Measurements from ENCODE around the gene OR2T2.
"Not testable (repeated sequence)": the region's sequence is repeated elsewhere in the genome, so short reads cannot be mapped to it uniquely, and the experiment has no call there.

The OR2T2 gene

GRCh38 chr1:248450466-248451145 is 5.2 kb downstream of the OR2T2 start:
- not testable (repeated sequence) for DNase-seq

GRCh38 chr1:248453619-248454018 is 8.2 kb downstream of the OR2T2 start:
- not testable (repeated sequence) for DNase-seq

GRCh38 chr1:248455045-248455444 is 9.6 kb downstream of the OR2T2 start:
- DNase-seq: not testable (repeated sequence)

- not testable (repeated sequence) for DNase-seq
These were observed 11.2 kb downstream of the OR2T2 start for GRCh38 chr1:248456635-248457034.

GRCh38 chr1:248459117-248459516 is 13.7 kb downstream of the OR2T2 start:
- not testable (repeated sequence) for DNase-seq

GRCh38 chr1:248471154-248471553 is 25.7 kb downstream of the OR2T2 start:
- DNase-seq: no peak

GRCh38 chr1:248472111-248472510 is 26.7 kb downstream of the OR2T2 start:
- not testable (repeated sequence) for DNase-seq

GRCh38 chr1:248473051-248473450 is 27.6 kb downstream of the OR2T2 start, which contains the start of gene OR2T3:
OR2T3 (plus strand) TSS chr1:248473351; CDS start chr1:248473351, 0 bp downstream.
- DNase-seq: not testable (repeated sequence)

- DNase-seq: not testable (repeated sequence)
These were observed 30.2 kb downstream of the OR2T2 start for GRCh38 chr1:248475660-248476059.

- DNase-seq: not testable (repeated sequence)
These were observed 36.5 kb downstream of the OR2T2 start for GRCh38 chr1:248481686-248482579.

GRCh38 chr1:248488289-248488688 is 42.9 kb downstream of the OR2T2 start, which contains the start of gene OR2T5:
OR2T5 (plus strand) TSS chr1:248488589; CDS start chr1:248488589, 0 bp downstream.
- not testable (repeated sequence) for DNase-seq

- not testable (repeated sequence) for DNase-seq
These were observed 51.2 kb downstream of the OR2T2 start for GRCh38 chr1:248496661-248497060.

- not testable (repeated sequence) for DNase-seq
These were observed 55.0 kb downstream of the OR2T2 start for GRCh38 chr1:248500305-248501035.
